ENCODE data around the gene IL23A. TPM values are rescaled to one million over a fixed set of nuclear protein-coding genes. Genes with fewer than 3 reads are reported as not detected.

The IL23A gene
- total and polyA plus RNA-seq, 2 donors: 11.6 to 14.4 TPM

DNA sequence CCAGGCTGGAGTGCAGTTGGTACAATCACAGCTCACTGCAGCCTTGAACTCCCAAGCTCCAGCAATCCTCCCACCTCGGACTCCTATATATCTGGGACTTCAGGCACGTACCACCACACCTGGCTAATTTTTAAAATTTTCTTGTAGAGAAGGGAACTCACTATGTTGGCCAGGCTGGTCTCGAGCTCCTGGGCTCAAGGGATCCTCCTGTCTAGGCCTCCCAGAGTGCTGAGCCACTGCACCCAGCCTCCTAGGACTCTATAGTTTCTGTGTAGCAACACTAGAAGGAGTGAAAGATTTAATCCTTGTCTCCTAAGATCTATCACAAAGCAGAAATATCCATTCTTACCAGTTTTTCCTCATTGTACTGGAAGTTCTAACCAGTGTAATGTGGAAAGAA is 28.3 kb downstream of the IL23A start:
- H3K4me1 ChIP-seq (ENCODE audit: control insufficient read depth in 2 of 2, insufficient read depth in 2 of 2, low read length in 2 of 2): no peaks in the 10 kb centered on the region
- no peaks in the 10 kb centered on the region for H3K36me3 ChIP-seq (ENCODE audit: control insufficient read depth in 2 of 2, insufficient read depth in 2 of 2, low read length in 1 of 2)
- no peaks in the 10 kb centered on the region for H3K27me3 ChIP-seq (ENCODE audit: control insufficient read depth in 2 of 2, insufficient read depth in 1 of 2, low read length in 1 of 2)
- no peak overlapping the region for H3K27ac ChIP-seq (ENCODE audit: low read depth in 1 of 2, low read length in 1 of 2)
- H3K4me3 ChIP-seq (ENCODE audit: low read length in 2 of 2): no peak overlapping the region
- WGBS: 98% methylated on average over 3 of the region's 3 CpGs
- no peaks in the 10 kb centered on the region for H3K9me3 ChIP-seq (ENCODE audit: control insufficient read depth in 2 of 2, insufficient read depth in 1 of 2, low read length in 1 of 2)
- no peak for DNase-seq (ENCODE audit: low read depth in 6 of 9, low spot score in 9 of 9)

- H3K4me1 ChIP-seq (ENCODE audit: control insufficient read depth in 2 of 2, insufficient read depth in 2 of 2, low read length in 2 of 2): no peaks in the 10 kb centered on the region
- no peaks in the 10 kb centered on the region for H3K27me3 ChIP-seq (ENCODE audit: control insufficient read depth in 2 of 2, insufficient read depth in 1 of 2, low read length in 1 of 2)
- no peaks in the 10 kb centered on the region for H3K9me3 ChIP-seq (ENCODE audit: control insufficient read depth in 2 of 2, insufficient read depth in 1 of 2, low read length in 1 of 2)
- DNase-seq (ENCODE audit: low read depth in 6 of 9, low spot score in 9 of 9): no peak
- H3K27ac ChIP-seq (ENCODE audit: low read depth in 1 of 2, low read length in 1 of 2): no peak overlapping the region
- no peaks in the 10 kb centered on the region for H3K36me3 ChIP-seq (ENCODE audit: control insufficient read depth in 2 of 2, insufficient read depth in 2 of 2, low read length in 1 of 2)
- 100% methylated on average over 1 of the region's 1 CpG for WGBS
- H3K4me3 ChIP-seq (ENCODE audit: low read length in 2 of 2): no peak overlapping the region
Observed at GRCh38 chr12:56373515-56373914, 34.8 kb downstream of the IL23A start.

GRCh38 chr12:56374726-56375597 is 36.3 kb downstream of the IL23A start:
- no peaks in the 10 kb centered on the region for H3K27me3 ChIP-seq (ENCODE audit: control insufficient read depth in 2 of 2, insufficient read depth in 1 of 2, low read length in 1 of 2)
- no peaks in the 10 kb centered on the region for H3K4me1 ChIP-seq (ENCODE audit: control insufficient read depth in 2 of 2, insufficient read depth in 2 of 2, low read length in 2 of 2)
- 82% methylated on average over 7 of the region's 7 CpGs for WGBS
- H3K9me3 ChIP-seq (ENCODE audit: control insufficient read depth in 2 of 2, insufficient read depth in 1 of 2, low read length in 1 of 2): no peaks in the 10 kb centered on the region
- no peak overlapping the region for H3K27ac ChIP-seq (ENCODE audit: low read depth in 1 of 2, low read length in 1 of 2)
- no peak overlapping the region for H3K4me3 ChIP-seq (ENCODE audit: low read length in 2 of 2)
- H3K36me3 ChIP-seq (ENCODE audit: control insufficient read depth in 2 of 2, insufficient read depth in 2 of 2, low read length in 1 of 2): no peaks in the 10 kb centered on the region
- DNase-seq (ENCODE audit: low read depth in 6 of 9, low spot score in 9 of 9): no peak

DNA sequence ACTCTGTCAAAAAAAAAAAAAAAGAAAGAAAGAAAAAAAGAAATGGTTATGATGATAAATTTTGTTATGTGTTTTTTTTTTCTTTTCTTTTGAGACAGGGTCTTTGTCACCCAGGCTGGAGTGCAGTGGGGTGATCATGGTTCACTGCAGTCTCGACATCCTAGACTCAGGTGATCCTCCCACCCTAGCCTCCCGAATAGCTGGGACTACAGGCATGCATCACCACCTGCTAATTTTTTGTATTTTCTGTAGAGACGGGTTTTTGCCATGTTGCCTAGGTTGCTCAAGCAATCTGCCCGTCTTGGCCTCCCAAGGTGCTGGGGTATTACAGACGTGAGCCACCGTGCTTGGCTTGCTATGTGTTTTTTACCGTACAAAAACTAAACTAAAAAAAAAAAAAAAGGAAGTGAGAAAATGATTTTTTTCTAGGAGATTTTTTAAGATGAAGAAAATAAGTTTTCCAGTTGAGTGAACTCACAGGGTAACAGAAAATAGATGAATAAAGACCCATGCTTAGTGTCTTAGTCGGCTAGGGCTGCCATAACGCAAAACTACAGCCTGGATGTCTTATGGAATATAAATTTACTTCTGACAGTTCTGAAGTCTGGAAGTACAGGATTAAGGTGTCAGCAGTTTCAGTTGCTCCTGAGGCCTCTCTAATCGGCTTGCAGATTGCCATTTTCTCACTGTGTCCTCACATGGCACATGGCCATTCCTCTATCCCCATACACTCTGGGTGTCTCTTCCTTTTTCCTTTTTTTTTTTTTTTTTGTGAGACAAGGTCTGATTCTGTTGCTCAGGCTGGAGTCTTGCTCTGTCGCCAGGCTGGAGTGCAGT is 37.1 kb downstream of the IL23A start:
- no peak for DNase-seq (ENCODE audit: low read depth in 6 of 9, low spot score in 9 of 9)
- H3K36me3 ChIP-seq (ENCODE audit: control insufficient read depth in 2 of 2, insufficient read depth in 2 of 2, low read length in 1 of 2): no peaks in the 10 kb centered on the region
- no peak overlapping the region for H3K4me3 ChIP-seq (ENCODE audit: low read length in 2 of 2)
- H3K4me1 ChIP-seq (ENCODE audit: control insufficient read depth in 2 of 2, insufficient read depth in 2 of 2, low read length in 2 of 2): no peaks in the 10 kb centered on the region
- no peaks in the 10 kb centered on the region for H3K9me3 ChIP-seq (ENCODE audit: control insufficient read depth in 2 of 2, insufficient read depth in 1 of 2, low read length in 1 of 2)
- no peaks in the 10 kb centered on the region for H3K27me3 ChIP-seq (ENCODE audit: control insufficient read depth in 2 of 2, insufficient read depth in 1 of 2, low read length in 1 of 2)
- 80% methylated on average over 11 of the region's 11 CpGs for WGBS
- H3K27ac ChIP-seq (ENCODE audit: low read depth in 1 of 2, low read length in 1 of 2): no peak overlapping the region

DNA sequence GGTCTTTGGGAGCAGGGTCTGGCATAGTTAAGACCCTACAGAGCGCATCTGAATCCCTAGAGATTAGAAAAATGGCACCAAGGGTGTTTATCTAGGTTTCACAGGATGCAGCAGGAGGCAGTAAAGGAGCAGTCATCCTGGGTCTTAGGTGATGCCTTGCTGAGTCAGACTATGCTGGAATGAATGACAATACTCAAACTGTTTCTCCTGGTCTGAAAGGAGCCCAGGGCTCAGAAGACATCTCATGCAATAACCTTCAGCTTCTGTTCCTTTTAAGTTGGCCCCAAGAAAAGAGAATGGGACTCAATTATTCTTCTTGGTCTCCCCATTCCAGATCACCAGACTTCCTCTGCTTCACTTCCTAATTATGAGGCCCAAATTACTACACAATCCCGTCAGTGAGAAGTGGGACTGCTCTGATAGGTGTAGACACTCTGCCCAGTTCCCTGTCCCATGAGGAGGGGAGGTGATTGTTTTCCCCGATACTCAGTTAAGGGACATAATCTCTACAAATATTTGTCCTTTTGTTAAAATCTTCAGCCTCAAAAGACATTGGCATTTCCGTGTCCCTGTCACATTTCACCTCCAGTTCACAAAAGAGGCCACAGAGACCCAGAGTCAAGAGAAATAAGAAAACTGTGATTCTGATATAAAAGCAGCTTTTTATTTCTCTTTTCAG is 38.8 kb downstream of the IL23A start:
- Histone ChIP-seq H3K27ac (ENCODE audit: low read depth in 1 of 2, low read length in 1 of 2) (no peak overlapping the region), H3K9me3 (ENCODE audit: control insufficient read depth in 2 of 2, insufficient read depth in 1 of 2, low read length in 1 of 2) (no peaks in the 10 kb centered on the region), H3K27me3 (ENCODE audit: control insufficient read depth in 2 of 2, insufficient read depth in 1 of 2, low read length in 1 of 2) (no peaks in the 10 kb centered on the region), H3K36me3 (ENCODE audit: control insufficient read depth in 2 of 2, insufficient read depth in 2 of 2, low read length in 1 of 2) (no peaks in the 10 kb centered on the region), H3K4me3 (ENCODE audit: low read length in 2 of 2) (no peak overlapping the region), H3K4me1 (ENCODE audit: control insufficient read depth in 2 of 2, insufficient read depth in 2 of 2, low read length in 2 of 2) (no peaks in the 10 kb centered on the region)
- DNase-seq (ENCODE audit: low read depth in 6 of 9, low spot score in 9 of 9): no peak
- WGBS: 92% methylated on average over 4 of the region's 4 CpGs

DNA sequence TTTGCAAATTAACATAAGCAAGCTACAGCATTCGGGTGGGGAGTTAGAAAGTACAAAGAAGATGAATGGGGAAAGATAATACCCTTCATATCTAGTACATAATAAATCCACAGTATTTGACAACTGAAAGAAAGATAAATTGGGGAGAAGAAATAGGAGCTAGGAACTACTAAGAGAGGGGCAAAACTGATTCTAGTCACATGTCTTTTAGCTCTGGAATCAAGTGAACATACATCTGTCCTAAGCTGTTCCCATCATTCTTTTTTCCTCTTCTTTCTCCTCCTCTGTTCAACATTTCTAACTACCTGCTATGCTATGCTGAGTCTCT is 39.3 kb downstream of the IL23A start:
- no peak for DNase-seq (ENCODE audit: low read depth in 6 of 9, low spot score in 9 of 9)
- Histone ChIP-seq H3K27me3 (ENCODE audit: control insufficient read depth in 2 of 2, insufficient read depth in 1 of 2, low read length in 1 of 2) (no peaks in the 10 kb centered on the region), H3K36me3 (ENCODE audit: control insufficient read depth in 2 of 2, insufficient read depth in 2 of 2, low read length in 1 of 2) (no peaks in the 10 kb centered on the region), H3K27ac (ENCODE audit: low read depth in 1 of 2, low read length in 1 of 2) (no peak overlapping the region), H3K4me3 (ENCODE audit: low read length in 2 of 2) (no peak overlapping the region), H3K9me3 (ENCODE audit: control insufficient read depth in 2 of 2, insufficient read depth in 1 of 2, low read length in 1 of 2) (no peaks in the 10 kb centered on the region), H3K4me1 (ENCODE audit: control insufficient read depth in 2 of 2, insufficient read depth in 2 of 2, low read length in 2 of 2) (no peaks in the 10 kb centered on the region)
- 88% methylated on average over 1 of the region's 1 CpG for whole genome bisulfite sequencing

GRCh38 chr12:56382611-56383010 is 43.9 kb downstream of the IL23A start:
- 99% methylated on average over 16 of the region's 16 CpGs for WGBS
- H3K27me3 ChIP-seq (ENCODE audit: control insufficient read depth in 2 of 2, insufficient read depth in 1 of 2, low read length in 1 of 2): no peaks in the 10 kb centered on the region
- no peaks in the 10 kb centered on the region for H3K36me3 ChIP-seq (ENCODE audit: control insufficient read depth in 2 of 2, insufficient read depth in 2 of 2, low read length in 1 of 2)
- no peaks in the 10 kb centered on the region for H3K9me3 ChIP-seq (ENCODE audit: control insufficient read depth in 2 of 2, insufficient read depth in 1 of 2, low read length in 1 of 2)
- DNase-seq (ENCODE audit: low read depth in 6 of 9, low spot score in 9 of 9): no peak
- H3K4me3 ChIP-seq (ENCODE audit: low read length in 2 of 2): no peak overlapping the region
- no peaks in the 10 kb centered on the region for H3K4me1 ChIP-seq (ENCODE audit: control insufficient read depth in 2 of 2, insufficient read depth in 2 of 2, low read length in 2 of 2)
- no peak overlapping the region for H3K27ac ChIP-seq (ENCODE audit: low read depth in 1 of 2, low read length in 1 of 2)

DNA sequence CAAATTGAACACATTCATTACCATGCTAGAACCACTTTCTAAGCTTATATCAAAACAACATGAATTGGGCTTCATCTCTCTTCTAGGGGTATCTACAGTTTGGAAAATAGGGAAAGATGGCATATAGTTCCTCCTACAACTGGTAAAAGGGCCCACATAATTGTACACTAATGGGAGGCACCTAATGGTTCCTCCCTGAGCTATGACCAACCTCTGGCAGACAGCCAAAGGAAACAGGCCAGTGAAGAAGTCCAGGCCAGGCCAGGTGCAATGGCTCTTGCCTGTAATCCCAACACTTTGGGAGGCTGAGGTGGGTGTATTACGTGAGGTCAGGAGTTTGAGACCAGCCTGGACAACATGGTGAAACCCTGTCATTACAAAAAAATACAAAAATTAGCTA is 47.2 kb downstream of the IL23A start:
- whole genome bisulfite sequencing: 95% methylated on average over 1 of the region's 1 CpG

More for the DNA sequence above, 47.2 kb downstream of the IL23A start:
- no peak overlapping the region for H3K4me3 ChIP-seq (ENCODE audit: low read length in 2 of 2)
- H3K4me1 ChIP-seq (ENCODE audit: control insufficient read depth in 2 of 2, insufficient read depth in 2 of 2, low read length in 2 of 2): no peaks in the 10 kb centered on the region
- H3K27ac ChIP-seq (ENCODE audit: low read depth in 1 of 2, low read length in 1 of 2): no peak overlapping the region
- H3K27me3 ChIP-seq (ENCODE audit: control insufficient read depth in 2 of 2, insufficient read depth in 1 of 2, low read length in 1 of 2): no peaks in the 10 kb centered on the region
- H3K36me3 ChIP-seq (ENCODE audit: control insufficient read depth in 2 of 2, insufficient read depth in 2 of 2, low read length in 1 of 2): no peaks in the 10 kb centered on the region
- no peak for DNase-seq (ENCODE audit: low read depth in 6 of 9, low spot score in 9 of 9)
- H3K9me3 ChIP-seq (ENCODE audit: control insufficient read depth in 2 of 2, insufficient read depth in 1 of 2, low read length in 1 of 2): no peaks in the 10 kb centered on the region
